ENCODE measurements around the gene PLAGL1.

PLAGL1 gene

DNA sequence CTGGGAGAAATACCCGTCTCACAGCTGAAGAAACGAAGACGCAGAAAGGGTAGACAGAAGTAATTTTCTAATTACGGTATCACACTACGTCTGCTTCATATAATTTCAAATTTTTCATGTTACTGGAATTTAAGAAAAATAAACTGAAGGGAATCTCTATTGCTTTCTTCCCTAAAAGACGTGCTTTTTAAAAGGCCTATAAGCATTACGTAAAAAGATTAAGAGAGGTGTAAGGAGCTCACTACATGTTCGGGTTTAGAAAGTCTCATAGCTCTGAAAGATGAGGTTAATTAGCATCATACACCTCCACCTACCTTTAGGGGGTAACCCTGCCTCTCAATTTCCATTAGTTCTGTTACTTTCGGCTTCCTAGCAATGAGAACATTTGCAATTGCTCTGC lies 787 bp upstream of the PLAGL1 start:
- TF ChIP-seq, protein P1, sequence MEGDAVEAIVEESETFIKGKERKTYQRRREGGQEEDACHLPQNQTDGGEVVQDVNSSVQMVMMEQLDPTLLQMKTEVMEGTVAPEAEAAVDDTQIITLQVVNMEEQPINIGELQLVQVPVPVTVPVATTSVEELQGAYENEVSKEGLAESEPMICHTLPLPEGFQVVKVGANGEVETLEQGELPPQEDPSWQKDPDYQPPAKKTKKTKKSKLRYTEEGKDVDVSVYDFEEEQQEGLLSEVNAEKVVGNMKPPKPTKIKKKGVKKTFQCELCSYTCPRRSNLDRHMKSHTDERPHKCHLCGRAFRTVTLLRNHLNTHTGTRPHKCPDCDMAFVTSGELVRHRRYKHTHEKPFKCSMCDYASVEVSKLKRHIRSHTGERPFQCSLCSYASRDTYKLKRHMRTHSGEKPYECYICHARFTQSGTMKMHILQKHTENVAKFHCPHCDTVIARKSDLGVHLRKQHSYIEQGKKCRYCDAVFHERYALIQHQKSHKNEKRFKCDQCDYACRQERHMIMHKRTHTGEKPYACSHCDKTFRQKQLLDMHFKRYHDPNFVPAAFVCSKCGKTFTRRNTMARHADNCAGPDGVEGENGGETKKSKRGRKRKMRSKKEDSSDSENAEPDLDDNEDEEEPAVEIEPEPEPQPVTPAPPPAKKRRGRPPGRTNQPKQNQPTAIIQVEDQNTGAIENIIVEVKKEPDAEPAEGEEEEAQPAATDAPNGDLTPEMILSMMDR (IDR thresholded peaks at IDR 0.05; ENCODE audit: poor library complexity, severe bottlenecking): no peak
- Histone ChIP-seq H3K27me3 (ENCODE audit: insufficient read depth, poor library complexity, severe bottlenecking) (no peaks in the 10 kb centered on the region), H3K9me3 (ENCODE audit: severe bottlenecking) (no peaks in the 10 kb centered on the region), H3K4me3 (ENCODE audit: severe bottlenecking) (no peak overlapping the region), H3K27ac (ENCODE audit: poor library complexity, severe bottlenecking) (no peak overlapping the region), H3K36me3 (ENCODE audit: low read depth) (no peaks in the 10 kb centered on the region), H3K4me1 (ENCODE audit: insufficient read depth, poor library complexity, severe bottlenecking) (peaks cover 9% of the 10 kb centered on the region)
- ATAC-seq (ENCODE audit: low read depth) (no peak), DNase-seq (ENCODE audit: low spot score) (no peak)

DNA sequence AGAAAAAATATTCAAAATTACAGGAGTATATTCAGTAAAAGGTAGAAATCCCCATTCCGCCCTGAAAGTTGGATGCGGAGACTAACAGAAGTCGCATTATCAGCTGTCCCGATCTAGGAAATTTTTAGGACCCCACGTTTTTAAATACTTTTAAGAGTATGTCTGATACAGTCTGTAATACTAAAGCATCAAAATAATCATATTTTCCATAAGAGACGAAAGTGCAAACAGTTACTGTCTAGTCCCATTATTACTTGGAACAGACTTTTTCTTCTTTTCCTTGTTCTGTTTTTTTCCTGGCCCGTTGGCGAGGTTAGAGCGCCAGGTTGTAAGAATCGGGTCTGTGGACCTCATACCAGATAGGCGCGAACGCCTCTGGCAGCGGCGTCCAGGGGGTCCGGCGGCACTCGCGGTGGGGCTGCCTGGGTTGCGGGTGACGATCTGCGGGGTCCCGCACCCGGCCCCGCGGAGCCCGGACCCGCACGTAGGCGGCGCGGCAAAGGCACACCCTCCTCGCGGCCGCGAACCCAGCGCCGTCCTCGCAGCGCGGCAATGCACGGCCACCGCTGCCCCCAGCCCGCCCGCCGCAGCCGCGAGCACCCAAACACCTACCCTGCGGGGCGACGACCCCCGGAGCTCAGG lies 460 bp downstream of the PLAGL1 start:
- H3K27me3 ChIP-seq (ENCODE audit: insufficient read depth, poor library complexity, severe bottlenecking): no peaks in the 10 kb centered on the region
- ATAC-seq (ENCODE audit: low read depth): peak; percentile 48
- DNase-seq (ENCODE audit: low spot score): no peak

DNA sequence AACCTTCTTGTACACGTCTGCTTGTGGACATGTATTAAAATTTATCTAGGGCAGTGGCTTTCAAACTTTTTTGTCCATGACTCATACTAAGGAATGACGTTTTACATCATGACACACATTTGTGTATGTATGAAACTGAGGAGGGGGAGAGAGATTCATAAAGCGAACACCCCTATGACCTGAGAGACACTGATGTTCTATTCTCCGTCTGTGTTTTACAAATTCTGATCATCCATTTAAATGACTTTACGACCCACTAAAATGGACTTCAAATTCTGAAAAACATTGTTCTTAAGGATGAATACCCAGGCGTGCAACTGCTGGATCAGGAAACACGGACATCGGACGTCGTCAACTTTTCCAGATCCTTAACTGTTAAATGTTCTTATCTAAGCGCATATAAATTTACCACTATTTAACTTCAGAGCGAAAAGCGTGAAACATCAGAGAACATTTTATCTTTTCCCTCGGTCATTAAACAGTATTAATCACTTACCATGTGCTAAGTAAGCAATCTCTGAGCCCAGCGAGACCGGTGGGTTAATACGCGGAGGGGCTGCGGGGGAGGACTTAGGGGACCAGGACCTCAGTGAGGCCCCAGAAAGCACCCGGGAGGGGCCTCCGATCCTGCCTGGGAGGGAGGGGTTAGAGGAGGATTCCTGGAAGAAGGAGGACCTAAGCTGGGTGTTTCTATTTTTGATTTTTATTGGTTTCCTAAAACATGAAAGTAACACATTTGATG lies 1.2 kb downstream of the PLAGL1 start:
- Histone ChIP-seq H3K27me3 (ENCODE audit: insufficient read depth, poor library complexity, severe bottlenecking) (no peaks in the 10 kb centered on the region), H3K27ac (ENCODE audit: poor library complexity, severe bottlenecking) (peak overlapping the region; percentile 17), H3K9me3 (ENCODE audit: severe bottlenecking) (no peaks in the 10 kb centered on the region), H3K36me3 (ENCODE audit: low read depth) (no peaks in the 10 kb centered on the region), H3K4me1 (ENCODE audit: insufficient read depth, poor library complexity, severe bottlenecking) (peaks cover 9% of the 10 kb centered on the region), H3K4me3 (ENCODE audit: severe bottlenecking) (peak overlapping the region; percentile 76)
- 0 out of 3 replicates have a peak, but pooled peaks have one; percentile 17 for ATAC-seq (ENCODE audit: low read depth)
- no peak for DNase-seq (ENCODE audit: low spot score)
- TF ChIP-seq, protein P1 (IDR thresholded peaks at IDR 0.05; ENCODE audit: poor library complexity, severe bottlenecking): no peak

More for the DNA sequence above, 460 bp downstream of the PLAGL1 start:
- TF ChIP-seq, protein P1 (IDR thresholded peaks at IDR 0.05; ENCODE audit: poor library complexity, severe bottlenecking): no peak
- Histone ChIP-seq H3K4me1 (ENCODE audit: insufficient read depth, poor library complexity, severe bottlenecking) (peaks cover 9% of the 10 kb centered on the region), H3K9me3 (ENCODE audit: severe bottlenecking) (no peaks in the 10 kb centered on the region), H3K27ac (ENCODE audit: poor library complexity, severe bottlenecking) (peak overlapping the region; percentile 17), H3K4me3 (ENCODE audit: severe bottlenecking) (peak overlapping the region; percentile 76), H3K36me3 (ENCODE audit: low read depth) (no peaks in the 10 kb centered on the region)

DNA sequence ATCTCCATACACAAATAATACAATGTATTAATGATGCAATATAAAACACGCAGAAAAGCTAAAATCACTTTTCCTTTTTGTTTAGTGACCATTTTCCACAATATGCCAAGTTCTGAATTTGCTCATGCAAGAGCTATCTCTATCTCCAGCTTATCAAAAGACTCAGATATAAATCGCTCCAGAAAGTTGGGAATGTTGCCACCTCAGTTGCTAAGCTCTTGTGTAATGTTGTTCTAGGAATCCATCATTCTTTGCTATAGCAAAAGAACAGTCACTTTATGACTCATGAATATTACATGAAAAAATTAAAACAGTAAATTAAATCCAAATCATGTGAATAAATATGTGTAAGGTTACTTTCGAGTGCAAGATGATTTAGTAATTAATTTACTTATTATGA lies 8.7 kb downstream of the PLAGL1 start:
- Histone ChIP-seq H3K4me3 (ENCODE audit: severe bottlenecking) (no peak overlapping the region), H3K9me3 (ENCODE audit: severe bottlenecking) (no peaks in the 10 kb centered on the region), H3K27me3 (ENCODE audit: insufficient read depth, poor library complexity, severe bottlenecking) (no peaks in the 10 kb centered on the region), H3K36me3 (ENCODE audit: low read depth) (no peaks in the 10 kb centered on the region), H3K27ac (ENCODE audit: poor library complexity, severe bottlenecking) (no peak overlapping the region), H3K4me1 (ENCODE audit: insufficient read depth, poor library complexity, severe bottlenecking) (no peaks in the 10 kb centered on the region)
- TF ChIP-seq, protein P1 (IDR thresholded peaks at IDR 0.05; ENCODE audit: poor library complexity, severe bottlenecking): no peak
- no peak for ATAC-seq (ENCODE audit: low read depth)
- DNase-seq (ENCODE audit: low spot score): no peak

DNA sequence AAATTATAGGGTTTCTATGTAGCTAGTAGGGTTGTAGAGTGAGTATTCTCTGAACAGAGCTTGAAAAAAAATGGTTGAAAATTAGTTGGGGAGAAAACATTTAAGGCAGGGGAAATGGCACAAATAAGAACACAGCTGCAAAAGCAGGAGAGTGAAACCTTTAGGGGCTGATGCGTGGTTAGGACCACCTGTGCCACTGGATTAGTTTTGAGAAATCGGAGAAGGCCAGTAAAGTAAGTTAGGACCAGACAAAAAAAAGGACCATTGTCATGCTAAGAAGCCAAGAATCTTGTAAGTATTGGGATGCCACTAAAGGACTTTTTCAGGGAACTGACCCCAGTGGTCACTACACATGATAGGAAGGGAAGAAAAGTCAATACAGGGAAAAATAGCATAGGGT lies 9.4 kb downstream of the PLAGL1 start:
- H3K27ac ChIP-seq (ENCODE audit: poor library complexity, severe bottlenecking): no peak overlapping the region
- ATAC-seq (ENCODE audit: low read depth): no peak

More for the DNA sequence above, 9.4 kb downstream of the PLAGL1 start:
- no peaks in the 10 kb centered on the region for H3K4me1 ChIP-seq (ENCODE audit: insufficient read depth, poor library complexity, severe bottlenecking)
- DNase-seq (ENCODE audit: low spot score): no peak
- no peaks in the 10 kb centered on the region for H3K36me3 ChIP-seq (ENCODE audit: low read depth)
- TF ChIP-seq, protein P1 (IDR thresholded peaks at IDR 0.05; ENCODE audit: poor library complexity, severe bottlenecking): no peak
- no peak overlapping the region for H3K4me3 ChIP-seq (ENCODE audit: severe bottlenecking)
- H3K9me3 ChIP-seq (ENCODE audit: severe bottlenecking): no peaks in the 10 kb centered on the region
- H3K27me3 ChIP-seq (ENCODE audit: insufficient read depth, poor library complexity, severe bottlenecking): no peaks in the 10 kb centered on the region
